Activated CD4-positive, alpha-beta memory T cell treated with anti-CD3 and anti-CD28 coated beads for 36 hours (primary cell): ENCODE data around the gene VAC14. TPM values are rescaled to one million over a fixed set of nuclear protein-coding genes. Genes with fewer than 3 reads are reported as not detected.

Experiments used
- CTCF ChIA-PET: fragments of 350-600 bp; sonication (Branson Sonifier 250); formaldehyde crosslinking; loops from one replicate; lab custom pipeline; 2021; ENCODE audit warnings: antibody characterized with exemption, inconsistent platforms; lab: Charles Lee
- POLR2A ChIA-PET: fragments of 350-600 bp; sonication (Branson Sonifier 250); formaldehyde crosslinking; loops from one replicate; lab custom pipeline; 2021; ENCODE audit warnings: antibody characterized with exemption; lab: Charles Lee
- DNase-seq: peaks from one replicate; pipeline ENCODE4 v3.0.0-alpha.2; 2020
- H3K27ac Mint-ChIP-seq: one replicate; pipeline ENCODE4 v1.8.0; 2021; ENCODE audit warnings: mixed read lengths
- H3K27me3 Mint-ChIP-seq: one replicate; pipeline ENCODE4 v1.8.0; 2021; ENCODE audit warnings: mixed read lengths
- H3K36me3 Mint-ChIP-seq: one replicate; pipeline ENCODE4 v1.8.0; 2021; ENCODE audit warnings: mixed read lengths
- H3K4me1 Mint-ChIP-seq: one replicate; pipeline ENCODE4 v1.8.0; 2021; ENCODE audit warnings: low read depth, mixed read lengths
- H3K4me3 Mint-ChIP-seq: one replicate; pipeline ENCODE4 v1.8.0; 2021; ENCODE audit warnings: mild to moderate bottlenecking, mixed read lengths
- H3K9me3 Mint-ChIP-seq: one replicate; pipeline ENCODE4 v1.8.0; 2021; ENCODE audit warnings: mixed read lengths
- intact Hi-C: fragments of 100-400 bp; cut with micrococcal nuclease; formaldehyde crosslinking; loops from one replicate; pipeline ENCODE4 v1.15.1; 2023
- total RNA-seq, 2 experiments: library from RNA; stranded (reverse); gene quantifications; one replicate each; pipeline ENCODE4 v1.2.3, GENCODE V29; 2021

VAC14 gene
- total RNA-seq, 2 experiments from 2014 or later = 22.2 to 25.0 TPM

DNA sequence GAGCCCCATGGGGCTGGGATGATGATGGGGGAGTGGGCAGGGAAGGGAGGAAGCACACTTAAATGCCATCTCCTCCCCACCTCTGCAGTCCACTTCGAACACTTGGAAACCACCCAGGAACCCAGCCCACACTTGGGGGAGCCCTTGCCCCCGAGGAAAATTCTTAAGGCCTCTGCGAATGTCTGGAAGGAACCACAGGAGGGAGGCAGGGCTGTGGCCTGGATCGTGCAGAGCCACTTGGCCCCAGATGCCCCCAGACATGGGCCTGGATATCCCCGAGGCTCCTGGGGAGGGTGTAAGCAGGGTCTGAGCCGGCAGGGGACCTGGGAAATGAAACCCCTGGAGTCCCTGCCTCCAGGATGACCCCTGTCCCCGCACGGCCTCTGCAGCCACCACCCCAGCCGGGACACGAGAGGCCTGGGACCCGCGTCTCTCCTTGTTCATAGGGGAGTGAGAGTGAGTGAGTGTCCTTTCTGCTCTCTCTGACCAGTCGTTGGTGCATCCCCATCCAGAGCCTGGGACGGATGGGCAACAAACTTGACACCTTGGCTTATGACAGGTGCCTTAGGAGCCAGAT is 103.3 kb downstream of the VAC14 start:
- POLR2A ChIA-PET = no interaction called here
- DNase-seq = no peak
- Mint-ChIP-seq H3K4me3 (no peak overlapping the region), H3K9me3 (no peaks in the 10 kb centered on the region), H3K27me3 (no peaks in the 10 kb centered on the region), H3K36me3 (peaks cover 8% of the 10 kb centered on the region), H3K4me1 (no peaks in the 10 kb centered on the region), H3K27ac (no peak overlapping the region)
- intact Hi-C loops = no loop called here
- CTCF ChIA-PET = no interaction called here

DNA sequence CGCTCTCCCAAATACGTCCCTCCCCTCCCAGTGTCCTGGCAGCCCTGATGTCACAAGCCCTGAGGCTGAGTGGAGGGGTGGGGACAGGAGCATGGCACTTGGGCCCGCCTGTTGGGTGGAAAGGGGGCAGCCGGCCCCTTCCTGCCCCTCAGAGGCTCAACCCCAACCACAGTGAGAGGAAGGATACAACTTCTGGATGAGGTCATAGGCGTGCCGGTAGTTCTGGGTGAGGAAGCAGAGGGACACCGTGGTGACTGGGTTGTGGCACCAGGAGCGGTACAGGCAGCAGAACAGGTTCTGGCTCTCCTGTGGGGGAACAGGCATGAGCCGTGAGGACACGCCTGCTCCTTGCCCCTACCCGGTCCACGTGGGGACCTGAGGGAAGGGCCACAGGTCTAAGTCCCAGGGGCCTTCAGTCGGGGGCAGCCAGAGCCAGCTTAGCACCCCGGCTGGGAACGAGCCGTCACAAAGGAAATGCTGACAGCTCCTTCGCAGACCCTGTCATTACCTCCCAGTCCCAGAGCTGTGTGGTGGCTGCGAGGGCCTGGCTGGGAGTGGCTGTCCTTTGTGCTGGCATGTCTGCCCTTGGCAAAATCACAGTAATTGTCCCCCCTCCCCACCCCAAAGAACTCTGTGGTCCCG is 103.9 kb downstream of the VAC14 start:
- intact Hi-C loops = no loop called here
- Mint-ChIP-seq H3K9me3 (no peaks in the 10 kb centered on the region), H3K4me1 (no peaks in the 10 kb centered on the region), H3K27ac (no peak overlapping the region), H3K27me3 (no peaks in the 10 kb centered on the region), H3K36me3 (peaks cover 8% of the 10 kb centered on the region), H3K4me3 (no peak overlapping the region)
- DNase-seq = peak; percentile 20
- ChIA-PET POLR2A (no interaction called here), CTCF (interaction anchor here (1.6 kb wide), 1 partner anchor 74 kb away, joined by 4 read pairs; no protein-coding TSS in a partner anchor)

DNA sequence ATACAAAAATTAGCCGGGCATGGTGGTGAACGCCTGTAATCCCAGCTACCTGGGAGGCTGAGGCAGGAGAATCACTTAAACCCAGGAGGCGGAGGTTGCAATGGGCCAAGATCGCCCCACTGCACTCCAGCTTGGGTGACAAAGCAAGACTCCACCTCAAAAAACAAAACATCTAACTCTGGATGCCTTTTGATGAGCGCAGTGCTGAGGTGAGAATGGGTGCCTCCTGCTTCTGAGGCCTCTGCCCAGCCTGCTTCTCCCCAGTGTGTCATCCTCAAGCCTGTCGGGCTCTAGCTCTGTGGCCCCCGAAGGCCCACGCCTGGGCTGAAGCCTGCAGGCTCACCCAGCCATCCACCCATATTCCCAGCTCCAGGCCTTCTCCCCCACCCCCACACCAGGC is 104.6 kb downstream of the VAC14 start:
- ChIA-PET CTCF (interaction anchor here (1.6 kb wide), 1 partner anchor 75 kb away, joined by 4 read pairs; no protein-coding TSS in a partner anchor), POLR2A (no interaction called here)
- Mint-ChIP-seq H3K36me3 (peaks cover 8% of the 10 kb centered on the region), H3K4me1 (no peaks in the 10 kb centered on the region), H3K27ac (no peak overlapping the region), H3K27me3 (no peaks in the 10 kb centered on the region), H3K4me3 (no peak overlapping the region), H3K9me3 (no peaks in the 10 kb centered on the region)
- intact Hi-C loops = no loop called here
- DNase-seq = no peak

DNA sequence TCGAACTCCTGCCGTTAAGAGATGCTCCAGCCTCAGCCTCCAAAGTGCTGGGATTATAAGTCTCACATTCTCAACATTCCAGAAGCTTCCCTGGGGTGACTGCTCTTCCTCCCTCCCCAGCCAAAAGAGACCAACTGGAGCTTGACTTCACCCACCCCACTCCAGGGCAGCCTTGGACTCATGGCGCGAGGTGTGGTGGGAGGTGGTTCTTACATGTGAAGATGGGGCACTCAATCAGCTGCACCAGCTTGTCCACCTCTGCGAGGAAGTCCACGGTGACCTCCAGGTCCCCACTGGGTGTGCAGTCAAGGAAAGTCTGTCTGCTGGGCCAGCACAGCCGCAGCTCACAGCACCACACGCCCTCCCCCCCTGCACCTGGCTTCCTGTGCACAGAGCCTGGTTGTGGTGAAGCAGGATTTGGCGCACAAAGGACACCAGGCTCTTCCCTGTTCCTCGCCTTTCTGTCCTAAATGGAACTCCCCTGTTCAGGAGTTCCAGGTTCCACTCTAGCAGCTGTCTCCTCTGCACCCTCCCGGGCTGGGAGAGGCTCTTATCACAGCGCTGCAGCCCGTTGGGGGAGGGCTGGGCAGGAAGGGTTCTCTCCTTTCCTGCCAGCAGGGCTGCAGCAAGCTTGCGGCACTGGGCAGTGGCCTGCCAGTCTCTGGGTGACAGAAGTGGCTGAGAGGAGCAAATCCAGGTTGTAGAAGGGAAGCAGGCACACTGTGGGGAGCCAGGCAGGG is 105.5 kb downstream of the VAC14 start:
- Mint-ChIP-seq H3K4me3 (no peak overlapping the region), H3K36me3 (peaks cover 8% of the 10 kb centered on the region), H3K4me1 (no peaks in the 10 kb centered on the region), H3K27ac (no peak overlapping the region), H3K9me3 (no peaks in the 10 kb centered on the region), H3K27me3 (no peaks in the 10 kb centered on the region)
- no peak for DNase-seq
- POLR2A ChIA-PET = no interaction called here
- CTCF ChIA-PET = interaction anchor here (1.2 to 1.6 kb wide), 2 partner anchors 75 to 76 kb away, joined by 3 to 4 read pairs; no protein-coding TSS in a partner anchor
- intact Hi-C loops = no loop called here

DNA sequence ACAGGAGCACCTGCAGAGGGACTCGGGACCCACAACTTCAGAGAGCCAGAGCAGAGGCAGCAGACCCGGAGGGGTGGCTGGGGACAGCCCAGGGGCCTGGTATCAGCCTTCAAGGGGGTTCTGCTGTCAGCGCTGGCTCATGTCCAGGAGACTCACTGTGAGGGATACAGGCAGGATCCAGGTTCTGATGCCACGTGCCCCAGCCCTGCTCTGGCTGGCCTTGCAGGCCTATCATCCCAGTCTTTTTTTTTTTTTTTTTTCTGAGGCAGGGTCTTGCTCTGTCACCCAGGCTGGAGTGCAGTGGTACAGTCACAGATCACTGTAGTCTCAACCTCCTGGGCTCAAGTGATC is 106.1 kb downstream of the VAC14 start:
- H3K27ac Mint-ChIP-seq = no peak overlapping the region
- intact Hi-C loops = no loop called here
- no peak for DNase-seq
- no peaks in the 10 kb centered on the region for H3K4me1 Mint-ChIP-seq
- no peak overlapping the region for H3K4me3 Mint-ChIP-seq
- CTCF ChIA-PET = interaction anchor here (1.2 kb wide), 1 partner anchor 75 kb away, joined by 3 read pairs; no protein-coding TSS in a partner anchor
- H3K36me3 Mint-ChIP-seq = peaks cover 8% of the 10 kb centered on the region
- POLR2A ChIA-PET = no interaction called here
- no peaks in the 10 kb centered on the region for H3K9me3 Mint-ChIP-seq
- H3K27me3 Mint-ChIP-seq = no peaks in the 10 kb centered on the region

DNA sequence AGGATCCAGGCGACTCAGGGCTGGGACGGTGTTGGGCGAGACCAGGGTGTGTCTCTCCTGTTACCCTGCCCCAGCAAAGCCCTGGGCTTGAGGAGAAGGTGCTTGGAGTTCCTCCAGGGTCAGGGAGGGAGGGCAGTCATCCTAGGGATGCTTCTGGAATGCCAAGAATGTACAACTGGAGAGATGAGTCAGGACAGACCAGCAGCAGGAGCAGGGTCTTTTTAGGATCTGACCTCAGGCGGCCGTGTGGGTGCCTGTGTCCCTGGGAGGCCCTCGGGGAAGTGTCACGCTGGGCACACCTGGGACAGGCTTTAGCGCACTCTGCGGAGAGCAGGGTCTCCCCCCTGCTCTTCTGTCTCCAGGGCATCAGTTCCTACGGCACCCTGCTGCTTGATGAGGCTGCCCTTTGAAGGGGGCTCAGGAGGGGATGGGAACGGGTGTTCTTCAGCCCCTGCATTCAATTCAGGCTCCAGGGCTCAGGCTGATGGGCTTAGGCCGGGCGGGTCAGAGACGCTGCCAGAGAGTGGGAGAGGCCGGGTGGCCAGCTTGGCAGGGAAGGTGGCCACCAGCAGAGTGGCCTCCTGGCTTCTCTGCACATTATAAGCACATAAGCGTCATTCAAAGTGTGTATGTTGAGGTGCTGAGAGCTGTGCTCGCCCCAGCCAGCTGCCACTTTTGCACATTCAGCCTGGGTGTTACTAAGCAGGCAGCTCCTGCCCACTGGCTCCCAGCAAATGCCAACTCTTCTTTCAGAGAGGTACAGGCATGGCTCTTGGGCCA is 106.7 kb downstream of the VAC14 start:
- no peaks in the 10 kb centered on the region for H3K27me3 Mint-ChIP-seq
- H3K36me3 Mint-ChIP-seq = peaks cover 6% of the 10 kb centered on the region
- no peaks in the 10 kb centered on the region for H3K4me1 Mint-ChIP-seq
- ChIA-PET CTCF (no interaction called here), POLR2A (no interaction called here)
- no peak overlapping the region for H3K27ac Mint-ChIP-seq
- intact Hi-C loops = no loop called here
- no peak overlapping the region for H3K4me3 Mint-ChIP-seq
- H3K9me3 Mint-ChIP-seq = no peaks in the 10 kb centered on the region
- DNase-seq = no peak

DNA sequence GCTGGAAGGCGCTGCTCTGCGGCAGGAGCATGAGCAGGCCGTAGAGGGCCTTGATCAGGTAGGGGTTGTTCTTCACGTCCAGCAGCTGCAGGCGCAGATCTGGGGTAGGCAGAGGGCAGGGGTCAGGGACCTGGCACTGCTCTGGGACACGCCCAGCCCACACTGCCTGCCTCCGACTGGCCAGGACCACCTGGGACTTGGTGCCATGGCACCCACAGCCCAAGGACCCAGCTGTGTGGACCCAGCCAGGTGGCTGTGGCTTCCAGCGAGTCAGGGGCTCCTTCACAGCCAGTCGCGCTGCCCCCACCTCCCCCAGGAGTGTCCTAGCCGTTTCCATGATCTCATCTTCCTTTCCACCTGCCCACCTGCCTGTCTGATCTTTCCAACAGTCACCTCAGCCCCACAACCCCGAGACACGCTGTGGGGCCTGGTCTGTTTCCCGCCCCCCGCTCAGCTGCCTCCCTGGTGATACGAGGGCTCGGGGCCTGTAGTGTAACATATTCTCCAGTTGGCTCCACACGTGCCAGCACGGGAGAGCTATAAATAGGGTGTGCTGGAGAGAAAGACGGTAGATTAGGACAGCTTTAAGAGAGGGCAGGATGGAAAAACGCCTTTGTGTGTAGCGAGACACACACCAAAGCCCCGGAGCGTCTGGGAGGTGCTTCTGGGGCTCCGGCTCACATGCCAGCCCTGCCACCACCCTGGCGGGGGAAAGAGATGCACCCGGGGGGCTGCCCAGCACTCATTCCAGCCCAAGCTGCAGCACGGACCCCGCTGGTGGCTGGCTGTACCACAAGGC is 107.9 kb downstream of the VAC14 start:
- Mint-ChIP-seq H3K36me3 (peaks cover 4% of the 10 kb centered on the region), H3K9me3 (no peaks in the 10 kb centered on the region), H3K4me3 (no peak overlapping the region), H3K27me3 (no peaks in the 10 kb centered on the region), H3K27ac (no peak overlapping the region), H3K4me1 (no peaks in the 10 kb centered on the region)
- no peak for DNase-seq
- ChIA-PET POLR2A (no interaction called here), CTCF (no interaction called here)
- intact Hi-C loops = no loop called here

DNA sequence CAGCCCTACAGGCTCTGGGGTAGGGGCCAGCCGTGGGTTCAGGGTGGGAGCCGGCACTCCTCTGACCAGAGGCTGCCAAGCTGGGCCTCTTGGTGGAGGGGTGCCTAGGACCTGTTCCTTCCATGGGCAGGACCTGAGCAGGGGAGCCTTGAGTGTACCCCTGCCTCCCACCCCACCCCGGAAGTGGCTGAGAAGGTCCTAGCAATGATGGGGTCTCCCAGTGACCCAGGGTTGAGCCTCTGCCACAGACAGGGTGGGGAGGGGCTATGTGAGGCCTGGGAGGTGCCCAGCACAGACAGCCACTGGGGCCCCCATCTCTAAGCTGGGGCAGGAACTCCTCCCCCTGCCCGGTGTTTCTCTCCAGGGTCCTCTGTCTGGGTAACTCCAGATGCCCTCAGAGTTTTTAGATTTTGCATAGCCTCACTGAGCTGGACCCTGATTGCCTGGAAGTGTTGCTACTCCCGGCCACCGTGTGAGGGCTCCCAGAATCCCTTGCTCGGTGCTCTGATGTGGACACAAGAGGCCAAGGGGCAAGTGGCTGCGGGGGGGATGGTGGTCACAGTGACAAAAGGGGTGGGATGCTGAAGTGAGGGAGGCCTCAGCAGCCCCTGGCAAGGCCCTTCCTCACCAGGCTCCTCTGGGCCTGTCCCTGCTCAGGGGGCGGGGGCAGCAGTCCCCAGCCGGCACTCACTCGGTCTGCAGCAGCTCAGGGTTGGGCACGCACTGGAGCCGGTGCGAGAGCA is 108.7 kb downstream of the VAC14 start:
- CTCF ChIA-PET = no interaction called here
- H3K4me1 Mint-ChIP-seq = no peaks in the 10 kb centered on the region

DNA sequence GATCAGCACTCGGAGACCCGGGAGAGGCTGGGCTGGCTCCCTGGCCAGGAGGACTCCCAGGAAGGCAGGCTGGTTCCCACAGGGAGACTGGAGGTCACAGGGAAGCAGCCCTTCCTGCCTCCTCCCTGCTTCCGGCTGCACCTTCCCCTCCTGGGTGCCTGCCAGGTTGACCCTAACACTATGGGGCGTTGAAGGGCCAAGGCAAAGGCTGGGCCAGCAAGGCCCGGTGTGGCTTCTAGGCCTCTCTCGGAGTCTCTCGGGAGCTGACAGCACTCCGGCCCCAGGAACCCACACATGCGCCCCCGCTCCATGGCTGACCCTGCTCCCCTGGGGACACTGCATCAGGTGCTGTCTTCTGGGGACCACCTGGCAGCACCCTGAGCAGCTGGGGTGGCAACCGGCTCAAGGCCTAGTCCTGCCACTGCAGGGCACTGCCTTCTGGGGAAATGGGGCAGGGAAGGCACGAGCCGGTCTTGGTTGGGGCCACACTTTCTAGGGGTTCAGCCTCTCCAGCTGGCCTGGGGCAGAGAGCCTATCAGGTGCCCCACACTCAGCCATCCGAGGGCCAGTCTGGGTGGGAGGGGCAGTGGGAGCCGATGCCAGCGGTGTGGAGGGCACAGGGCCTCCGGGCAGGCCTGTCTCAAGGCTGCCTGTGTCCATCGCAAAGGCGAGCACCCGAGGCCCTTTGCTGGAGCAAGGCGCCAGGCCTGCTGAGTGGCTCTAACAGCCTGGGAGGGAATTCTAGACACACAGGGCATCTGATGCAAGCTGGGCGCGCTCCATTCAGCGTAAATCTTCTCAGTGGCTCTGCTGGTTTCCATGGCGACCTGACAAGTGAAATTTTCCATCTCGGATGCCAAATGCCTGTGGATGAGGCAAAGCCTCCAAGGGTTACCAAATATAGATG is 109.5 kb downstream of the VAC14 start:
- Mint-ChIP-seq H3K9me3 (no peaks in the 10 kb centered on the region), H3K36me3 (peaks cover 2% of the 10 kb centered on the region), H3K27ac (no peak overlapping the region), H3K27me3 (peaks cover 3% of the 10 kb centered on the region), H3K4me3 (no peak overlapping the region), H3K4me1 (no peaks in the 10 kb centered on the region)
- intact Hi-C loops = no loop called here
- ChIA-PET POLR2A (no interaction called here), CTCF (interaction anchor here (1.1 kb wide), 1 partner anchor 79 kb away, joined by 3 read pairs; no protein-coding TSS in a partner anchor)
- DNase-seq = no peak

More for the DNA sequence above, 108.7 kb downstream of the VAC14 start:
- Mint-ChIP-seq H3K9me3 (no peaks in the 10 kb centered on the region), H3K27ac (no peak overlapping the region), H3K4me3 (no peak overlapping the region), H3K27me3 (no peaks in the 10 kb centered on the region), H3K36me3 (peaks cover 2% of the 10 kb centered on the region)
- intact Hi-C loops = no loop called here
- POLR2A ChIA-PET = no interaction called here
- no peak for DNase-seq
